Measurements from ENCODE around the gene TLR3.
"Not testable (repeated sequence)": the region's sequence is repeated elsewhere in the genome, so short reads cannot be mapped to it uniquely, and the experiment has no call there.

The TLR3 gene

GRCh38 chr4:186068581-186069348, at the start of gene TLR3:
Gene TLR3 (plus strand): TSS chr4:186069156. CDS start chr4:186076620, 7,464 bp downstream.
- no peak for DNase-seq (ENCODE audit: low read depth)

- DNase-seq (ENCODE audit: low read depth), result no peak
Measured at GRCh38 chr4:186019269-186019668, 49.7 kb upstream of the TLR3 start.

DNA sequence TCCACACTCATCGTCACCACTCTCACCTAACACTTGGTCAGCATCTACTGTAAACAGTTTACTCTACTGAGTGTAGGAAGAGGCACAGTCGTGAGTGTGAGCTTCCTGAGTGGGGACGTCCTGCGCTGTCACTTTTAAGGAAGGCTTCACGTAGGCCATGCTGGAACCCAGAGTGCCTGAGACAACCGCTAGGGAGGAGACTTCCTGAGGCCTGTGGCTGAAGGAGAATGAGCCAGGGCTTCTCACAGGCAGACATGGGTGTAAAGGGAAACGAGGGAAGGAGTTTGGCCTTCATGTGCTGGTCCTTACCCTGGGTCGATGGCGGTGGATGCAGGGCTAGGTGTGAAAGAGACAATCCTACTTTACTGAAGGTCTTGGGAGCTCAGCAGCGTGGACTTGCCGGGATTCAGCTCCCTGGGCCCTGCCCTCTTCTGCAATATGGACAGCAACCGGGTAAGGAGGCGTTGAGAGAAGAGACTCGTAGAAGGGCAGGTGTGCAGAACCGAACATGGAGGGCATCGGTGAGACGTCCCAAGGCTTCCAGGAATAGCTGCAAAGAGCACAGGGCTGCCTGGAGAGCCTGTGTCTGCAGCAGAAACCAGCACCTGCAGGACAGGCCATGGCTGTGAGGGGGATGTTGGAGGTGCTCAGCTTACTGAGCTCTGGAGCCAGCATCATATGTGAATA, 48.7 kb upstream of the TLR3 start:
- DNase-seq (ENCODE audit: low read depth), result no peak

- no peak for DNase-seq (ENCODE audit: low read depth)
Measured at GRCh38 chr4:186020793-186021407, 48.1 kb upstream of the TLR3 start.

DNA sequence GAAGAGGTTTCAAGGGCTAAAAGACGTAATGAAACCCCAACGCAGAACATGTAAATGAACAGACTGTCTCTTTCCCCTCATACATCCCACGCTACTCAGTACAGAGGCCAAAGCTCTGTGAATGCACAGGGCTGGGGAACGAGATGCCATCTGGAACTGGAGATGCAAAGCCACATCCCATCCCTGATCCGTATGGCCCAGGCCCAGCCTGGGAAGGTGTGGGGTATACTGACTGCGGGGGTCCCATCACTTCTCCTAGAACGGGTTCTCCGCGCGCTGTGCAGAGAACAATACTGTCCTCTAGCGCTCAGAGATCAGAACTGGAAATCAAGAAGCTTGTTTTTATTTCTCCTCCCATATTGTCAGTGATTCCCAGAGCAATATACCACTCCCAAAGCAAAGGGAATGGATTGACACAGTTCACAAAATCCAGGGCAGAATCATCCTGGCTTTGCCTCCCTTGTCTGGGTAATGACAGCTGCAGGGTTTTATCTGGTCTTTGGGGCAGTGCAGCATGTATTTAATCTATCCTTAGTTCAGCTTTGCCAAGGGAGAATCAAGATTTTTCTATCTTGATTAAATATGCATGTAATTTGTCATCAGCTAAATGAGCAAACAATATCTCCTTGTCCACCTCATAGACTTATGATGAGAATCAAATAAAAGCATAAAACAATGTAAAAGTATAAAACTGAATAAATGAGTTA, 47.3 kb upstream of the TLR3 start:
- no peak for DNase-seq (ENCODE audit: low read depth)

- no peak for DNase-seq (ENCODE audit: low read depth)
Measured at GRCh38 chr4:186023975-186024374, 45.0 kb upstream of the TLR3 start.

DNA sequence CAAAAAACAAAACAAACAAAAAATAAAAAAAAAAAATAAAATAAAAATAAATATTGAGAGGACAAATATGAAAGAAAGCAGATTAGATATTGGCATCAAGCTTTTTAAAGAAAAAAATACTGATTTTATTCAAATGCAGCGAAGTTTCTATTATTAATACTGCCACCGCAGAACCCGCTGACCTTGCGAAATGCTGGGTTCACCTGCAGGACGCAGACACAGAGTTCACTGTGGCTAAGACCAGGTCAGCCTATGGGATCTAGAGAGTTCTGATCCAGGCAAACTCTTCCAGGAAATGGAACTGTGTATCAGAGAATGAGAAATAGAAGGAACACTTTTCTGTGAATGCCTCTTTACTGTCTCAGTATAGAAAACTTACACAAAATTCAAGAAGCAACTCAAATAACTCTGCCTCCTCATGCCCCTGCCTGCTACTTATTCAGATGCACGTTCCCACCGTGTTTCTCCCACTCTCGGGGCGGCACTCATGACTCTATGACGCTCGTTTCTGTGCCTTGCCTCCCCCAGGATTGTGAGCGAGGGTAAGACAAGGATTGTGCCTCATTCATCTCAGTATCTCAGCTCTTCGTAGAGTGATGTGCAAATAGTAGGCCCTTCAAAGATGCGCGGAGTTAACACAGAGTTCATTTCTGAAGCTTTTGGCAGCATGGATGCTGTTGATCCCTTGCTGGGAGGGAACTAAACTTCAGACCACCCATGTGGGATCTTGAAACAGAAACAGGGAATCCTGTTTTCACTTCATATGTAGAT, 44.1 kb upstream of the TLR3 start:
- DNase-seq (ENCODE audit: low read depth), result no peak

DNA sequence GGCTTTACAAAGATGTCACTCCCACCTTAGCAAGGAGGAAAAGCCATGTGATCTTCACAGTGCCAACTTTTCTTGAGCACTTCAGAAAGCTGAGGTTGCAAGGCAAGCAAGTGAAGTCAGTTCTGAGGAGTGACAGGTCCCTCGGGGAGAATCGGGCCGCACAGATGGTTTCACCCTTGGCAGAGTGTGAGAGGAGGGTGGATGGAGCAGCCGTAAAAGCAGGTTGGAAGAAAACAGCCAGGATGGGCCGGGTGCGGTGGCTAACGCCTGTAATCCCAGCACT, 43.6 kb upstream of the TLR3 start:
- DNase-seq (ENCODE audit: low read depth), result no peak

GRCh38 chr4:186027405-186027804, 41.6 kb upstream of the TLR3 start:
- no peak for DNase-seq (ENCODE audit: low read depth)

GRCh38 chr4:186029571-186030398, 39.2 kb upstream of the TLR3 start:
- no peak for DNase-seq (ENCODE audit: low read depth)

DNA sequence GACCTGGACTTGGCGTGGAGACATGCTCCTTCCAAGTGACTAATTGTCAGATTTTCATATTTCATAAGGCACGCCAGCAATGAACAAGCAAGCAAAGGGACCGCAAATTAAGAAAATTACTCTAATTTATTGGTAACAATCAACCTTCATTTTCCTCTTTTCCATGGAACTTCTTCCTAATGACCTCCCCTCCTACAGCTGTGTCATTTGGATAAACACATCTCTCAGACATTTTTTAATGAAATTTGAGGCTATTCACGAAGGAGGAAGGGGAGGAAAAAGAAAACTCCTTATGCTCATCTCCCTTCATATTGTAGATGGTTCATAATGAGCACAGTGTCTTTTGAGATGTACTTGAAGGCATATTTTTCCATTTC, 38.6 kb upstream of the TLR3 start:
- no peak for DNase-seq (ENCODE audit: low read depth)

- DNase-seq (ENCODE audit: low read depth), result no peak
Measured at GRCh38 chr4:186030795-186031194, 38.2 kb upstream of the TLR3 start.

DNA sequence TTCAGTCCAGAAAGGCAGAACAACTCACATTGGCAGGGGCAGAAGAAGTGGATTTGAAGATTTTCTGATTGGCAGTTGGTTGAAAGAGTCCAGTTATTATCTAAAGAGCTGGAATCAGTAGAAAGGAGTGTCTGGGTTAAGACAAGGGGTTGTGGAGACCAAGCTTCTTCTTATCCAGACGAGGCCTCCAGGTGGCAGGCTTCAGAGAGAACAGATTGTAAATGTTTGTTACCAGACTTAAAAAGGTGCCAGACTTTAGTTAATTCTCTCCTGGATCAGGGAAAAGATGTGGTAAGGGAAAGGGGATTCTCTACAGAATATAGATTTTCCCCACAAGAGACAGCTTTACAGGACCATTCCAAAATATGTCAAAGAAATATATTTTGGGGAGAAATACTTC, 36.7 kb upstream of the TLR3 start:
- no peak for DNase-seq (ENCODE audit: low read depth)

DNA sequence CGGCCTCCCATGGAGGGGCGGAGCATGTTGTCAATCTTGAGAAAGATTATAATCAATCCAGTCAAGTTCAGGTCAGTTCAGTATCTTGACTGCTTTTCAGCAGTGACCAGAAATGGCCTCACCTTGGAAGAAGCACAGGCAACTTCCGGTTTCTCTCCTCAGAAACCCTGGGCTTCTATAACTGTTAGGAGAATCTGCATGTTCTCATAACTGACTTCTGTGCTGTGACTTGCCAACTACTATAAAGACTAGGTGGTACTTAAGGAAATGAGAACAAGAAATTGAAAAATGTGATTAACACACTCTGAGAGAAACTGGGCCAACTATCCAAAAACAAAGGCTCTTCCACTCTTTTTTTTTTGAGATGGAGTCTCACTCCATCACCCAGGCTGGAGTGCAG, 35.9 kb upstream of the TLR3 start:
- DNase-seq (ENCODE audit: low read depth), result no peak

- not testable (repeated sequence) for DNase-seq (ENCODE audit: low read depth)
Measured at GRCh38 chr4:186034613-186035012, 34.3 kb upstream of the TLR3 start.

GRCh38 chr4:186036976-186037581, 31.9 kb upstream of the TLR3 start:
- no peak for DNase-seq (ENCODE audit: low read depth)

DNA sequence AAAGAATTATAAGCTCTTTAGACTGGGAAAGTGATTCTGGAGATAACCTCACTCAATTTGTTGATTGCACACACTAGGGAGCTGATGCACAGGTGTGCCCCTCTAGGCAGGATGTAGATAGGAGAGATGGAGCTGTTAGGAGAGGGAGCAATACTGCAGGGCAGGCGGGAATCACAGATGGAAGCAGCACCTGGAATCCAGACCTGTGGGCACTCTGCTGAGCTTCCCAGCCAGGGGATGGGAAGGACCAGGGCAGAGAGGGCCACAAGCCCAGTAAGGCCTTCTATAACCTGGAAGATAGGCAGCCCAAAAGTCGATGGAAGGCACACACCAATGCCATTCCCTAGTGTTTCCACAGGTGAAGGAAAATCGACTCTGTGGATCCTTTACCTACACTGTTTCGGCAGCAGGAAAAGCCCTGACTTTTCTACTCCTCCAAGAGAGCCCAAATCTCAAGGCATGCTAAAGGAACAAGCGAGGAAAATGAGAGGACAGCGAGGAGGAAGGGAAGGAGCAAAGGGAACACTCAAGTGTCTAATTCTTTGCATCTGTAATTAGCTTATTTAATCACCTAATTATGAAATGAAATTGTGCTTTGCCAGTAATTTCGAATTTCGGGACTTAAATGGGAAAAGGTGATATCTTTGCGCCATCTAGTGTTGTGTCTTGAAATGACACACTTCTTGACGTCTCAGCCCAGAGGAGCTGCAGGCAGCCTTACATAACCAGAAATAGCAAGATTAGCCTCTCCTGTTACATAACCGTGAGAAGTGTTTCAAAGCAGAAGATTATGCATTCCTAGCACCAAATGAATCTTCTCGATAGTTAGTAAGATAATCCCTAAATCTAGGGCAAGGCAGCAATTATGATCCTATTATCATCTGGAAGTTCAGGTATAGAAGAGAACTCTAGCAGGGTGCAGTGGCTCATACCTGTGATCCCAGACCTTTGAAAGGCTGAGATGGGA, 31.0 kb upstream of the TLR3 start:
- peak; percentile 55 for DNase-seq (ENCODE audit: low read depth)

GRCh38 chr4:186039697-186040096, 29.3 kb upstream of the TLR3 start:
- DNase-seq (ENCODE audit: low read depth), result no peak

DNA sequence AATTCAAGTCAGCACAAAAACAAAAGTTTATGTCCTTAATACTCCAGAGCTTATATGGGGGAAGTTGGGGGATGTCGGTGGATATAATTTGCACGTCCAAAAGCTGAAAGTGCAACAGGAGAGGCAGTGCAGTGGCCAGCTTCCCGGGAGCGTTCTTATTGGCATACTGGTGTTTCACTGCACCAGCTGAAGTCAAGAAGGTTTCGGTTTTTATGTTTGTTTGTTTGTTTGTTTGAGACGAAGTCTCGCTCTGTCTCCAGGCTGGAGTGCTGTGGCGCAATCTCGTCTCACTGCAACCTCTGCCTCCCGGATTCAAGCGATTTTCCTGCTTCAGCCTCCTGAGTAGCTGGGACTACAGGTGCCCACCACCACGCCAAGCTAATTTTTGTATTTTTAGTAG, 28.6 kb upstream of the TLR3 start:
- no peak for DNase-seq (ENCODE audit: low read depth)

GRCh38 chr4:186047501-186047900, 21.5 kb upstream of the TLR3 start:
- DNase-seq (ENCODE audit: low read depth), result not testable (repeated sequence)

Data from CMK (cell line).